ENCODE data around the gene KRT222. TPM values are rescaled to one million over a fixed set of nuclear protein-coding genes. Genes with fewer than 3 reads are reported as not detected.
A peak's percentile ranks its signal among the peaks of the same experiment; 100 is the strongest.

Gene KRT222
- total RNA-seq, 1 donor from 2014 or later, result 2.4 TPM

DNA sequence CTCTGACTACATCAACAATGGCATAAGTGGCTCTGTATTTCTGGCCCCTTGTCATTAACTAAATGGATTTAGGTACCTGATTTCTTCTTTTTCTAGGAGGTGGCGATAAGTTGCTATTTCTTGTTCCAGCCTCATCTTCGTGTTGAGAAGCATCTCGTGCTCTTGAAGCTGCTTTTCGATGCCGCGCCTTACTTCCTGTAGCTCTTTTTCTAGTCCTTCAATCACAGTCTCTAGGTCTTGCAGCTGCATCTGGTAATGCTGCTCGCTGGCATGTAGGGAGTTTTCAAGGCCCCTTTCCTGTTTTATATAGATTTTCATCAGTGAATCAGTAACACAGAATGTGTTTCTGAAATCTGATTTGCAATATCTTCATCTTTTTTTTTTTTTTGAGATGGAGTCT is 5.1 kb downstream of the KRT222 start:
- DNase-seq (ENCODE audit: low spot score), result no peak
- no peak for ATAC-seq

DNA sequence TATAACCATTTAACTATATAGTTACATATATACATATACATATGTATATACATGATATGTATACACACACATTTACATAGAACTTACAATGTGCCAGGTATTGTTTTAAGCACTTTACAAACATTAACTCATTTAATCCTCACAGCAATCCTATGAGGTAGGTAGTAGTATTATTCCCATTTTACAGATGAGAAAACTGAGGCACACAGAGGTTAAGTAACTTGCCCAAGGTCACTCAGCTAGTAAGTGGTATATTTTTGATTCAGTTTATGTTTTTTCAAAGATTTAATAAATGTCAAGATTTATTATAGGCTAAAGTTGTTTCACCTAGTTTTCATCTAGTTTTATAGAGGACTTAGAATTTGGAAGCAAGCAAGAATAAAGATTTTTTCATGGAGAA is 6.6 kb downstream of the KRT222 start:
- ATAC-seq, result no peak
- DNase-seq (ENCODE audit: low spot score), result no peak

DNA sequence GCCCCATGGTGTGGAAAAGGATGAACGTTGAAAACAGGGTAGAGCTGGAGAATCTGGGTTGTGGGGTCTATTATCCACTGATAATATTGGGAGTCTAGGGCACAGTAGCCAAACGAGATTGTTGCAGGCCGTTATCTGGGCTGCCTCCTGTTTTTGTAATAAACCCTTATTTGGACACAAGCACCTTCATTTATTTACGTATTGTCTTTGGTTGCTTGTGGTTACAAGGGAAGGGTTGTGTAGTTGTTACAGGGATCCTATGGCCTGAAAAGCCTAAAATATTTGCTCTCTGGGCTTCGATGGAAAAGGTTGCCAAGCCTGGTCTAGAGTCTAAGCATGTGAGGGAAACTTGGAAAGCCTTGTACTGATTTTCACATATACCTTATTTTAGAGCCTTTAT is 13.0 kb downstream of the KRT222 start:
- DNase-seq (ENCODE audit: low spot score) (no peak), ATAC-seq (no peak)

DNA sequence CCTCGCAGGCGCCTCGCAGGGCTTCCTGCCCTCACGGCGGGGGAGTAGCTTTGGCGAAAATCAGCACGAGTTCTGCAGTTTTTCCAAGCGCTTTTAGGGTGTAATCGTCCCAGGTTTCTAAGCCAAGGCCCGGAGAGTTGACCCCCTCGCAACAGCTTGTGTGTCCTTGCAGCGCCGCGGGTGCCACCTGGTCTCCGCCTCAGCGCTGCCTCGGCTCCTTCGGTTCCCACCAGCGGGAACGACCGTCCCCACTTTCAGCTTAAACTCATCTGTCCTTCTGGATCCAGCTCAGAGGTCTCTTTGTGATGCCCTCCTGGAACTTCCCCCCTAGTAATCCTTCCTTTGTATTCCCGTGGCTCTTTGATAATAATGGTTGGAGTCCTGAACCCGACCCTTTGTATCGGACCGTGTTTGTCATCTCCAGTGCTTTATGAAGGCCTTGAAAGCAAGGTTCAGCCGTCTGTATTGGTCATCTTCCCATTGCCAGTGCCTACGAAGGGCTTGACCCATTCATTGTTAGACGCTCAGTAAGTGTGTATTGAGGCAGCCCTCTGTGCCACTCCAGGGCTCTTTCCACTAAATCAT is 16.5 kb downstream of the KRT222 start:
- peak; percentile 62 for ATAC-seq
- DNase-seq (ENCODE audit: low spot score), result no peak

DNA sequence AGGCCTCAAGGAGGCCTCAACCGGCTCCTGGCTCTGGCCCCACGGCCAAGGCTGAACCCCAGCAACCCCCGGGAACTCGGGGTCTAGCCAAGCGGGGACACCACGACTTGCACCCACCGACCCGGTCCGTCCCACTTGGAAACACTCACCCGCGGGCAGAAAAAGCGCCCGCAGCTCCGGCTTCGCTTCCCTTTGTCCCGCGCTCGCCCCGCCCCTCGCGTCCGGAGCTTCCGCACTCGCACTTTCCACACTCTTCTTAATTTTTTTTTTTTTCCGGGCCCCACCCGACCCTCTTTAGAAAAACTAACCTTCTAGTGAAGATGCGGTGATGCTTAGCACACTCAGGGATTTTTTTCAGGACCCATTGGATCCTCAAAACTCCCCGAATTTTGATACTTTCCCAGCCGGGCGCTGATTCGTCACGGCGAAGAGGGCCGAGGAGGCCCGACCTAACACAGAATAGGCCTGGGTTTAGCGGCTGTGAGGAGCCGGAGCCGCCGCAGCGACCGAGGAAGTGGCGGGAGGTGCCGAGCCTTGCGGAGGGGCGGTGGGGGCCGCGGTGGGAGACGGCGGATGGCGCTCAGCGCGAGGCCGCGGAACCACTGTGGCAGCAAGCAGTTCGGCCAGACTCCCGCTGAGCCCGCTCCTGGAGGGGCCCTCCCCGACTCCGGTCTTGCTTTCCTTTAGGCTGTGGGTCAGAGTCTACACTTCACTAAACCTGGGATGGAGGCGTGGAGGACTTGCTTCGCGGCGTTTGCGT is 17.2 kb downstream of the KRT222 start, which contains the start of gene SMARCE1:
Gene SMARCE1 (minus strand): TSS at position 195 of the 760 bp plus-strand sequence. CDS start 2,016 bp downstream, outside the sequence.
- ATAC-seq (peak; percentile 89), DNase-seq (ENCODE audit: low spot score) (peak; percentile 81)

DNA sequence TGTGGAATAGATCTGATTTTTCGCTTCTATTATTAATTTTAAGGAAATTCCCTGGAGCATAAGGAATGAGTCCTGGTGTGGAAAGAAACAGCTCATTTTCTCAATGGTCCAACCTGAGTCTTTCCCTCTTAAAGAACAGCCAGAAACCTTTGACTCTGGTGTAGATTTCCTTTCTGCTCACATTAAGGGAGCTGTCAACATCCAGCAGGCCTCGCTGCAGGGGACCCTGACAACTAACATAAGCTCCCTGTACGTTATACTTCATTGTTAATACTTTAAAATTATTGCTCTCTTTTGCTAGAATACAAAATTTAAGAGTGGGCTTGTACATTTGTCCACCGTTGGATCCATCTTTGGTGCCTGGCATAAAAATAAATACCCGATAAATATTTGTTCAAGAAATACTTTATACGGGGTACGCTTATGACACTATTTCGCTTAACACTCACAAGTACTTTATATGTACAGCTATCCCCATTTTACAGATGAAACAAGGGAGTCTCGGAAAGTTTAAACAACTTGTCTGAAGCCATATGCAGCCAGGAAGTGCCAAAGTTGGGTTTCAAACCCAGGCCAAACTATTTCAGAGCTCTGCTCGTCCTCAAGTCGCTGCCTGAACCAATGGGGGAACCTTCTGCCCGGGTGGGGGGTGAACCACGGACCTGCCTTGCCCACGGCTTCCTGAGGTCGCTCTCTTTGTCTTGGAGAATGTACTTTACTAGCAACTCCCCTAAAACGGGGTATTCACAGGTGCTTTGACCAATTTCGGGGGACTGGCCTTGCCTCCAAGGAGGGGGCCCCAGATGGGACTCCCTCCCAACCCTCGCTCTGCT is 18.0 kb downstream of the KRT222 start:
- peak; percentile 26 for ATAC-seq

DNA sequence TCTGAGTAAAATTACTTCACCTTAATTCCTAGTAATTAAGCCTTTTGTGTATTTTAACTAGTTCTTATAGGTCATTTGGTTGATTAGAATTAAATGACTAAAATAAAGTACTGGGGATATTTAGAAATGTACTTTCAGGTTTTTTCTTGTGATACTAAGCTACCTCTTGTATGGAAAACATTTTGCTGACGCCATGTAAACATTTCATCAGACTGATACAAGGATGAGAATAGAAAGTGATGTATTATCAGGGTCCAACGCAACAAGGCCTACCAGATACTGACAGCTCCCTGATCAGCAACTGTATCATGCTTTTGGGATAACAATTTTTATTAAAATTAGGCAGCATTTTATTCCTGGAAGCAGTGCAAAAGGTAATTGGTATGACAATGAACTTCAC is 19.0 kb downstream of the KRT222 start:
- ATAC-seq (no peak), DNase-seq (ENCODE audit: low spot score) (no peak)

More for the DNA sequence above, 18.0 kb downstream of the KRT222 start:
- DNase-seq (ENCODE audit: low spot score), result no peak

DNA sequence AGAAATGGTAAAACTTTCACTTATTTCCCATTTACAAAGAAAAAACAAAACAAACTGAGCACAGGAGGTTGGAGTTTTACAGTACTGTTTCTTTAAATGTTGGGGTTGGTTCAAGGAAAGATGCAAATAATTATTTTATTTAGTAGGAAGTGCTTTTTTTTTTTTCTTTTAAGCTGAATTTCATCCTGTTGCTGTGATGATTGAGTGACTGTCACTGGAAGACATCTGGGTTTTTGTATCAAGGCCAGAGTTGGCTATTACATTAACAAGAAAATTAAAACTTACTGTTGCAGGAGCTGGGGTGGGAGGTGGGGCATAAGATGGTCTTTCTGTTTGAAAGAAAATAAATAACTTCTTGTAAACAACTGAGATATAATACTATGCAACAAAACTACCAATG is 19.7 kb downstream of the KRT222 start:
- DNase-seq (ENCODE audit: low spot score) (no peak), ATAC-seq (no peak)

DNA sequence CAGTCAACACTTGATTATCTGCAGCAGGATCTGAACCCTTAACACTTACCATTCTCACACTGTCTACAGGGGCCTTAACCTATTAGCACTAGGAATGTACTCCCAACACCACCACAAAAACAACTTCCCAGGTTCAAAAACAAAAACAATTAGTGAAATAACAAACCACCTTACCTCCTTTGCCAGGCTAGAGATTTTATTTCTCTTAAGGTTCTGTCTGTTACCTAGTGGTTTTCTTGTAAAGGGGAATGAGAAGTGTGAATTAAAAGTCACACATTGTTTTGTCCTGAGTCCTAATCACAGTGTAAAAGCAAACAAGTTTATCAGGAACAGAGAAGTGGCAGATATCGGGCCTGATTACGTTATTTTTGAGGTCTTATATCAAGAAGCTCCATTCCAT is 27.0 kb downstream of the KRT222 start:
- ATAC-seq (no peak), DNase-seq (ENCODE audit: low spot score) (no peak)

DNA sequence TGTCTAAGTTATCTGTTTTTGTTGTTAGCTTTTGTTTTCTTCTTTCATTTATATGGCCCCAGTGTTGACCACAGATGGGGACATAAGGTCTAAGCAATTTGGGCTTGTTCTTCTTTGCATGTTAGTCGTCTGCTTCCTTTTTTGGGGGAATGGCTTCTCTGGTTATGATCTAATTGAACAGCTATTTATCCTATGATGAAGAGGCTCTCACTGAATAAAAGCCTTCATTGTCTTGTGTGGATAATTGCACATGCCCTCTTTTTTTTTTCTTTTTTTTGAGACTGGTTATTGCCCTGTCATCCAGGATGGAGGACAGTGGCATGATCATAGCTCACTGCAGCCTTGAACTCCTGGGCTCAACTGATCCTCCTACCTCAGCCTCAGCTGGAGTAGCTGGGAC is 31.1 kb downstream of the KRT222 start:
- ATAC-seq (no peak), DNase-seq (ENCODE audit: low spot score) (no peak)

DNA sequence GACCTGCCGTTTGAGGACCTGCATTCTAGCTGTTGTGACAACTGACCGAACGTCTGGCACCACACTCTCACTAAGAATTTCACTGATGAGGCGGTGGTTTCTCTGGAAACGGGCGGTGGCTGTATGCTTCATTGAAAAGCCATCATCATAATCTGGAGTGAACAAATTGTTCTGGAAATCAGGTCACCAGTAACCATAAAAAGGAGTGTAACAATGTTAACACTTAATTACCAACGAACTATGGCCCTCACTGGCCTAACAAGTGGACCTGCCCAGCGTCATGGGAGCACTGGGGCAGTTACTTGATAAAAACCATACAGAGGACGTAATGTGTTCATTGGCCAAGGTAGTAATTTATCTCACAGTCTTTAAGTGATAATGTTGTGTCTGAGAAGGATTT is 32.8 kb downstream of the KRT222 start:
- DNase-seq (ENCODE audit: low spot score) (no peak), ATAC-seq (no peak)

DNA sequence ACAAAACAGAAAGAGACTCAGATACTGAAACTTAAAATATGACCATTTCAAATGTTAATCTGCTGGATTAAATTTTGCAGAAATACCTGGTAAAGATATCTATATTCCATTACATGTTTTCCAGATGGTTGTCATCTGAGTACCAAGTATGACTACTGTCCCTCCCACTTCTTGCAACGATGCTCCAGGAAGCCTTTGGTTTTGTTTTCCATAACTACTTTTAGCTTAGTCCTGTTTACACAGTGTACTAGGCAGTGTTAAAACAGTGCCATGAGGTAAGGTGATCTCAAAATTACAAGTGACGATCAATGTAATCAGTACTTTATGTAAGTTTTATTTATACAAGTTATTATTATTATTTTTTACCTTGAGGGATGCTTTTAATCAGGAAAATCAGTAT is 35.1 kb downstream of the KRT222 start:
- ATAC-seq, result no peak

DNA sequence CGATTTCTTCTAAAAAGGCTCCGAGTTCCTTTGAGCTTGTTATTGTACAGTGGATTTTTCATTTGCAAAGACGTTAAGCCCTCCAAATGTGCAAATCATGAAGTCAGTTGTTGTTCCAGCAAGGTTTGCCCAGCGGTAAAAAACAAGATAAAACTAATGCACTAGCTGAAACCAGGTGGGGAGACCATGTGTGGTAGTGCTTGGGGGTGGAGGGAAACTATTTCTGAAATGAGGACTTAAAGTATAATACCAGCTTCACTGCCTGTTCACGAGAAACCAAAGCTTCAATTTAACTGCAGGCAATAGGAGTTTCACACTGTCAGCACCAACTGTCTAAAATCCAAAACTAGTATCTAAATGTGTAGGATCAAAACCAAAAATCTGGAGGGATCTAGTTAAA is 39.7 kb downstream of the KRT222 start:
- no peak for DNase-seq (ENCODE audit: low spot score)
- no peak for ATAC-seq

More for the DNA sequence above, 35.1 kb downstream of the KRT222 start:
- no peak for DNase-seq (ENCODE audit: low spot score)

DNA sequence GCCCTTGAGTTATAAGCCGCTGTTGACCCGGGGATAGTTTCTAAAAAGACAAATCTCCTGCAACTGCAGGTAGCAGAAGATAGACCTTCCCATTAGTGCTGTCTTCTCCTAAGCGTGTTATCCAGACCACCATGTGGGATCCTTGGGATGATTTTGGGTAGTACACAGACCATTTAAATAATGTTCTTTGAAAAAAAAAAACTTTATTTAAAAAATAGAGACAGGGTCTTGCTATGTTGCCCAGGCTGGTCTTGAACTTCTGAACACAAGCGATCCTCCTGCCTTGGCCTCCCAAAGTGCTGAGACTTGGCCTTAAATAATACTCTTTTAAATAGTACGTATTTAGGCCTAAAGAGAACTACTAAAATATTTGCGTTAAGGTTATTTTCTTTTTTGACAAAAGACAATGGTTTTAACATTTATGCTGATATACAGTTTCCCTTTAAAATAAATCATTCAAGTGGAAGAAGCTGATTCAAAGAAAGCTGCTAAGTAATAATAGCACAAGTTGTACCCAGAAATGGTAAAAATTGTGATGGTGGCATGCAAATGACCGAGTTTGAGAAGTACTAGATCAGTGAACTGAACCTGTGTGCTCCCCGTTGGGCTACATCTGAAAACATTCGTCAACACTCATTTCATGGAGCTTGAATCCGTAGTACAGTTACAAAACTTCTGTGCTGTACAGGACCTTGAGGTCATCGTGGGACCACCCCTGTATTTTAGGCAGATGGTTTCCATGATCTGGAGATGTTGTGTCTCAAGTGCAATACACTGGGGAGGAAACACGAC is 41.4 kb downstream of the KRT222 start:
- no peak for DNase-seq (ENCODE audit: low spot score)
- ATAC-seq, result no peak

DNA sequence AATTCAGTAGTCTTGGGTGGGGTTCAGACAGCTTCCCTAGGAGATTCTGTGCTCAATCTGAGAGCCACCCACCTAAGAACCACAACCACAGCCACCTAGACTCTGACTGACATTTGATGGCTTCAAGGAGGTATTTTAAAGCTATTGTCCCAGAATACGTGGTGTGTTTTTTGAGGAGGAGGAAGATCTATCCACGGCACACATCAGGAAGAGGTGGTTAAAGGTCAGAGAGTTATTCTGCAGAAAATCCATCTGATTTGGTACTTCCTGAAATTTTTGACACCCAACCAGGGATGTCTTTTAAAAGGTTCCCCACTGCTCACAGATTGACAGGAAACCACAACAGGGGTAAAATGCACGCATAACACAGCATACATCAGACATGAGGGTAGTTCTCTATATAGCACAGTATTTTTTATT is 42.5 kb downstream of the KRT222 start:
- no peak for ATAC-seq

DNA sequence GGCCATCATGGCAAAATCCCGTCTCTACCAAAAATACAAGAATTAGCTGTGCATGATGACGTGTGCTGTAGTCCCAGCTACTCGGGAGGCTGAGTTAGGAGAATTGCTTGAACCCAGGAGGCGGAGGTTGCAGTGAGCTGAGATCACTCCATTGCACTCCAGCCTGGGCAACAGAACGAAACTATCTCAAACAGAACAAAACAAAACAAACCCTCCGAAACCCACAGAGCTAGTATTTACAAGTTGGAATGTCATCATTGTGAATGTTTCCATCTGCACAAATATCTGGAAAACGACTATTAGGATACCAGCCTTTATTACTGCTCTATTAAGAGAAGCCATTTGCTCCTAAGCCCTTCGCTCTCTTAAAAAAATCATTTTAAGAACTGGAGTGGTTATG is 43.4 kb downstream of the KRT222 start:
- DNase-seq (ENCODE audit: low spot score), result no peak
- ATAC-seq, result no peak

More for the DNA sequence above, 42.5 kb downstream of the KRT222 start:
- DNase-seq (ENCODE audit: low spot score), result no peak

DNA sequence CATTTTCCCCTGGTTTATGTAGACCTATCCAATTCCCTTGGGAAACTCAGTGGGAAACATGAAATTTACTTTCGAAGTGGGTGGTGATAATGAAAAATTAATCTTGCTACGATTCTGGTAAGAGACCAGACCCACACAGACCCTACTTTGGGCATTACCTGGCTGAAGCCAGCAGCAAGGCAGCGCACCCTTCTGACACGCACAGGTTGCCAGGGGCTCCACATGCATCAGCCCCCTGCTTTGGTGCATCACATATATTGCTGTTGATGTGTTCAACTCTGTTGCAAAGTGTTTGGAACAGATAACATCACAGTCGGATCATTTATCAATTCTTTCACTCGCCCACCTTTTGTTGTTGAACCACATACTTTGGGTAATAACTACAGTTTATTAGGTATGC is 44.0 kb downstream of the KRT222 start:
- ATAC-seq (no peak), DNase-seq (ENCODE audit: low spot score) (no peak)

DNA sequence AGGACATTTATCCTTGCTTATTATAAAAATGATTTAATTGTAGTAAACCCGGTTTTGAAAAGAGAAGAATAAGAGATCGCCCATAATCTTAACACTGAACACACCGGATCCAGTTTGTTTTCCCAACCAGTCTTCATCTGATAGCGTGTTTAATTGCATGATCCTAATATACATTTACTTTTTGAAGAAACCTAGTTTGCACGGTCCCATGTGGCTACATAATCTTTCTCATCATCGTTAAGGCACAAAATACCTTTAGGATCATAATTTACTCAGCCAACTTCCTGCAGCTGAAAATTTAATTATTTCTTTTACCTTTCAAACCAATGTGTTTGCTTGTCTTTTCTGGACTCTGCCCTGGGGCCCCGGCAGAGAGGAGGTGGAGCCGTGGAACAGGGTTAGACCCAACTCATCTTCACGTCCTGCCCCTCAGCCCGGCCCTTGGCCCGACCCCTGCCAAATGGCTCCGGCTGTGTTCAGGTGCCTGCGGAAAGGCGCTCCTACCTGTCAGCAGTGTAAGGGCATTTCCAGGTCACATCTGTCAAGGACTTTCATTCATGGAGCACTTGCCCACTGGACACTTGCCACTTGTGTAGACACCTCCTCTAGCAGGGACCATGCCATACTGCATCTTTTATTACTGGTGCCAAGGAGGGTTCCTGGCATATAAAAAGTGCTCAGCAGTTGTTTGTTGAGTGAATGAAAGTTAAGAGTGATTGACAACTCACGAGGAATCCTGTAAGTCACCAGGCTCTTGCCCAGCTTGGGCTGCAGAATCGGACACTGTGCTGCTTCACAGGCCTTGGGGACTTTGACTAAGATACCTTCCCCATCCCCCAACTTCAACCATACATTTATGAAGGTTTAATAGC is 46.0 kb downstream of the KRT222 start:
- peak; percentile 65 for ATAC-seq
- peak; percentile 59 for DNase-seq (ENCODE audit: low spot score)

DNA sequence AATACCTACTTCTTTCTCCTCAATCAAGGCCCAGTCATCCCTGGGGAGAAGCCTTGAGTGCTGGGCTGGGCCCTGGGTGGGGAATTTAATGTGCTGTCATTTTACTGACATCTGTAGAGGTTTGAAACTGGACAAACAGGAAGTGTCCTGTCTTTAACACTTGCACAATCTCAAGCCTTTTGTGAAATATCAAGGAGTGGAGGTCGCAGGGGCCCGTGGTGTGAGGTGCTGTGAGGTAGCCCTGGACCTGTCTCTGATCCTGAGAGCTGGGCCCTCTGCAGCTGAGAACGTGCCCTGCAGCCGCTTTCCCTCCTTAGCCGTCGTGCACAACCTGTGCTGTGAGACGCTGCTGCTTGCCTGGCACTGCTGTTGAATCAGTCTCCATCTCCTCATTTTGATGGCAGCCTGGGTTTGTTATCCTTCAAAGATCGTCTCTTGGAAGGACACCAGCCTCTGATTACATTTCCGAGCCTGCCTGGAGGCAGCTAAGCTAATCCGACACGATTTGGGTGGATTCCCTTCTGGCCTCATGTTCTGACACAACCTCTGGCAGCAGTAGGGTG is 47.2 kb downstream of the KRT222 start:
- ATAC-seq, result no peak
- DNase-seq (ENCODE audit: low spot score), result no peak

DNA sequence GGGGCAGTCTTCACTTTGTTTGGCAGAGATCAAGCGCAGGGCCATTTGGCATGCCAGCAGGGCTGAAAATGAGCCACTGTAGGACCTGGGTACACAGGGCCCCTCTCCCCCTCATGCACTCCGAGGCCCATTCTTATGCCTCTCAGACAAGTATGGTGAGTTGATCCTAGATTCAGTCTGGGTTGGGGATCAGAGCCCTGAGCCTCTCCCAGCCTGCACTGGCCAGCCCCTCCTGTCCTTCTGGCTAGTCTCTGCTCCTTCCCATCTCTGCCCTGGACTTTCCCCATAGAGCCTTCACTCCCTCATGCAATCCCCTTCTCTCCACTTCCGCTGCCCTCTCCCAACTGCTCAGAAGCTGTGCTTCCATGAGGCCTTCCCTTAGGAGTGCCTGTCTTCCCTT is 48.4 kb downstream of the KRT222 start:
- ATAC-seq, result no peak
- no peak for DNase-seq (ENCODE audit: low spot score)
